Thoracic aorta (tissue), 2 donors: ENCODE data around the gene SGCD. TPM values are rescaled to one million over a fixed set of nuclear protein-coding genes. Genes with fewer than 3 reads are reported as not detected.

Experiments used
- ATAC-seq: fragments of 150-250 bp; one replicate; pipeline ENCODE4 v1.8.0; 2017; ENCODE audit warnings: low read depth; ENCODE audit not compliant: insufficient number of reproducible peaks, low FRiP score
- DNase-seq: peaks from one replicate; pipeline ENCODE4 v3.0.0-alpha.2; 2020; ENCODE audit warnings: low spot score
- H3K27ac ChIP-seq, 2 donors: fragments of 200-600 bp; sonication (generic); 1 replicate in 1 of 2; 2 replicates in 1 of 2; pipeline ENCODE4 v1.5.1; 2016; ENCODE audit warnings: mild to moderate bottlenecking in 2 of 2, moderate library complexity in 2 of 2
- H3K27me3 ChIP-seq: fragments of 200-600 bp; sonication (generic); replicated peaks from 2 replicates; pipeline ENCODE4 v1.6.0; 2016; ENCODE audit warnings: mild to moderate bottlenecking; ENCODE audit not compliant: insufficient read depth
- H3K36me3 ChIP-seq: fragments of 200-600 bp; sonication (generic); one replicate; pipeline ENCODE4 v1.5.1; 2016
- H3K4me1 ChIP-seq, 2 donors: fragments of 200-600 bp; sonication (generic); 1 replicate in 1 of 2; 2 replicates in 1 of 2; pipeline versions ENCODE4 v1.5.1 to v1.6.0; 2016; ENCODE audit warnings: low read depth in 2 of 2, mild to moderate bottlenecking in 1 of 2; ENCODE audit not compliant: control insufficient read depth in 1 of 2
- H3K4me3 ChIP-seq: fragments of 200-600 bp; sonication (generic); 2 replicates; pipeline ENCODE4 v1.5.1; 2016; ENCODE audit warnings: mild to moderate bottlenecking
- H3K9me3 ChIP-seq: fragments of 200-600 bp; sonication (generic); 2 replicates; pipeline ENCODE4 v1.5.1; 2016
- total RNA-seq, 2 donors: library from RNA; depleted of rRNA; stranded (reverse); fragments of >200 nt; gene quantifications; one replicate each; pipeline versions ENCODE4 v1.1.0 to v1.2.3, GENCODE V29; 2016
- TF ChIP-seq, protein P1 (sequence below): fragments of 200-600 bp; sonication (generic); IDR thresholded peaks from one replicate; pipeline ENCODE4 v1.5.1; 2019; ENCODE audit warnings: antibody characterized with exemption

Gene SGCD
- total RNA-seq, 2 donors from 2014 or later = 20.4 to 40.3 TPM

DNA sequence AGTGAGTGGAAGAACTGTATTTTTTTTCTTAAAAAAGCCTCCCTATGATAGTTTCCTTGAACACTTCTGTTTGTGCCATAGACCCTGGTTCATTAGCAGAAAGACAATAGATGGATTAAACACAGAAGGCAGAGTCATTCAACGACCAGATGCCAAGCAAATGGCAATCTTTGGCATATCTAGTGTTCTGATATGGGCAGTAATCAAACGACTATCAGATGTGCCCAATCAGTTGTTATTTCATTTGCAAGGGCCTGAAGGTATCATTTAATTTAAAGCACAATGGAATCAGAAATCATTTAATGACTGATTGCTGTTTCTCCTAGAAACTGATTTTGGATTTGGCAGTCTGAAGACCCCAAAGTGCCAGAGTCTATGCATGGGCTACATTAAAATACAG lies 61.3 kb downstream of the SGCD start:
- no peaks in the 10 kb centered on the region for H3K27me3 ChIP-seq
- DNase-seq = no peak
- no peaks in the 10 kb centered on the region for H3K36me3 ChIP-seq
- no peaks in the 10 kb centered on the region for H3K9me3 ChIP-seq
- peaks cover 0 to 4% of the 10 kb centered on the region in 2 donors for H3K4me1 ChIP-seq
- H3K4me3 ChIP-seq = no peak overlapping the region
- TF ChIP-seq, protein P1, sequence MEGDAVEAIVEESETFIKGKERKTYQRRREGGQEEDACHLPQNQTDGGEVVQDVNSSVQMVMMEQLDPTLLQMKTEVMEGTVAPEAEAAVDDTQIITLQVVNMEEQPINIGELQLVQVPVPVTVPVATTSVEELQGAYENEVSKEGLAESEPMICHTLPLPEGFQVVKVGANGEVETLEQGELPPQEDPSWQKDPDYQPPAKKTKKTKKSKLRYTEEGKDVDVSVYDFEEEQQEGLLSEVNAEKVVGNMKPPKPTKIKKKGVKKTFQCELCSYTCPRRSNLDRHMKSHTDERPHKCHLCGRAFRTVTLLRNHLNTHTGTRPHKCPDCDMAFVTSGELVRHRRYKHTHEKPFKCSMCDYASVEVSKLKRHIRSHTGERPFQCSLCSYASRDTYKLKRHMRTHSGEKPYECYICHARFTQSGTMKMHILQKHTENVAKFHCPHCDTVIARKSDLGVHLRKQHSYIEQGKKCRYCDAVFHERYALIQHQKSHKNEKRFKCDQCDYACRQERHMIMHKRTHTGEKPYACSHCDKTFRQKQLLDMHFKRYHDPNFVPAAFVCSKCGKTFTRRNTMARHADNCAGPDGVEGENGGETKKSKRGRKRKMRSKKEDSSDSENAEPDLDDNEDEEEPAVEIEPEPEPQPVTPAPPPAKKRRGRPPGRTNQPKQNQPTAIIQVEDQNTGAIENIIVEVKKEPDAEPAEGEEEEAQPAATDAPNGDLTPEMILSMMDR = no peak
- no peak overlapping the region for H3K27ac ChIP-seq
- no peak for ATAC-seq

DNA sequence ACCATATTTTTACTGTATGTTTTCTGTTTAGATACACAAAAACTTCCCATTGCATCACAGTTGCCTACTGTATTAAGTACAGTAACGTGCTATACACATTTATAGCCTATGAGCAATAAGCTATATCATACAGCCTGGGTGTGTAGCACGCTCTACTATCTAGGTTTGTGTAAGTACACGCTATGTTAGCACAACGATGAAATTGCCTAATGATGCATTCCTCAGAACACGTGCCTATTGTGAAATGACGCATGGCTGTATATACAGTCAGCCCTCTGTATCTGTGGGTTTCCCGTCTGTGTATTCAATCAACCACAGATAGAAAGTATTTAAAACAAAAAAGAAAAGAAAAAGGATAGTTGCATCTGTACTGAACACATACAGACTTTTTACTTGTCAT lies 64.2 kb downstream of the SGCD start:
- H3K27ac ChIP-seq = no peak overlapping the region
- no peaks in the 10 kb centered on the region for H3K27me3 ChIP-seq
- no peaks in the 10 kb centered on the region for H3K9me3 ChIP-seq
- ATAC-seq (no peak), DNase-seq (no peak)
- H3K36me3 ChIP-seq = no peaks in the 10 kb centered on the region
- H3K4me1 ChIP-seq = peaks cover 10 to 14% of the 10 kb centered on the region in 2 donors
- H3K4me3 ChIP-seq = no peak overlapping the region
- TF ChIP-seq, protein P1 = no peak

DNA sequence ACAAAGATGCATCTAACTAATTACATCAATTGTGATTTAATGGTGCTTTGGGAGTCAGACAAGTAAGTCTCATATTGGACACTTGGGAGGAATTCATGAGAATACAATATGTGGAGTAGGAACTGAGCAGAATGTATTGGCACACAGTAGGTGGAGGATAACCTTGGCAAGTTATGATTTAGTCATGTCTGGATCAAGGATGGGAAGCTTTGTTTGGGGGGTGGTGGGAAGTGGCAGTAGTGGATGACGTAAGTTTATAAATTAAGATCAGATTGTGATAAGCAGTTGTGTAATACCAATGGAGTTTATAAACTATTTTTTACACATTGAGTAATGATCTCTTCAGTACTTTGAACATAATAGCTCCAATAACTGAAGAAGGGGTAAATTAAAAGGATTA lies 67.0 kb downstream of the SGCD start:
- no peak overlapping the region for H3K4me3 ChIP-seq
- DNase-seq (no peak), ATAC-seq (no peak)
- H3K9me3 ChIP-seq = no peaks in the 10 kb centered on the region
- no peak overlapping the region for H3K27ac ChIP-seq
- H3K4me1 ChIP-seq = peaks cover 16 to 23% of the 10 kb centered on the region in 2 donors
- H3K36me3 ChIP-seq = no peaks in the 10 kb centered on the region
- no peaks in the 10 kb centered on the region for H3K27me3 ChIP-seq
- TF ChIP-seq, protein P1 = no peak

DNA sequence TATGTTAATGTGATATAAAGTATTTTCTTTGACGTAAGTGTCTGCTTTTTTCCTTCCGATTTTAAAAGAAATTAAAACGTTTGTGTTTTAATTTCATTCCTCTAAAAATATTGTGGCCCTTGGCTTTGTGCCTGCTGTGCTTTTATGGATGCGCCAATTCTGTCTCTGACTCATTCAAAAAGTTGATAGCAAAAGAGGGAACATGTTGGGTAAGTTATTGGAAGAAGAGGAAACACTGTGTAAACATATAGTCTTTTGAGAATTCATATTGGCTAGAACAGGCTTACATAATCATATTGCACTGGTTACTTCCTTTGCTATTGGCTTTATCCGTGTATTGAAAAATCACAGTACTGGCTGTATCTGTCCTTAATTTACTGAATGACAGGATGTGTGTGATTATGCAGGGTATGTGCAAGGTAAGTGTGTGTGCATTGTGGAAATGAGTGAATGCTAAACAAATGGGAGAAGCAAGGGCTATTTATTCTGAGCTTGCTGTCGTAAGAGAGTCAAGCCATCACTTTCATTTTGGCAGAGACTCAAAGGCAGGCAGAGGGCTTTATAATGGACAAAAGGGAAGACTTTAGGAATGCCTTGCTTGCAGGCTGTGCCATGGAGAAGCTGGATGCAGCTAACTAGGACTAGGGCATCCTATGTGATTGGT lies 67.8 kb downstream of the SGCD start:
- Histone ChIP-seq H3K4me3 (no peak overlapping the region), H3K36me3 (no peaks in the 10 kb centered on the region), H3K27me3 (no peaks in the 10 kb centered on the region), H3K9me3 (no peaks in the 10 kb centered on the region), H3K4me1 (peaks cover 16 to 23% of the 10 kb centered on the region in 2 donors), H3K27ac (no peak overlapping the region)
- TF ChIP-seq, protein P1 = no peak
- DNase-seq = no peak
- no peak for ATAC-seq

DNA sequence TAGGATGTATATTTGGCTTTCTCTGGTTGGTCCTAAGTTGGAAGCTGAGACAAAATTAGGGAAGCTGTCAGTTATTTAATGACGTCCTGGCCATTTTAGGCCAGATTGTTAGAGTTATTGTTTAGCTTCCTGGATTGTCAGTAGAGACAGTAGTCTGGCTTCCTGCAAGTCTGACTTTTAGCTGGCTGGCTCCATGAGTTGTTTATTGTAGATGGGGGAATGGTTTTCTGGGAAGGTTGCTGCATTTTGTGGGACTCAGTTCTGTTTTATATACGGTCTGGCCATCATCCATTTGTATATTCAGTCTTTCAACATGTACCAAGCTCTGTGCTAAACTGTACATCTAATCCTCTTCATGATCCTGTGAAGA lies 68.3 kb downstream of the SGCD start:
- ATAC-seq (no peak), DNase-seq (no peak)
- Histone ChIP-seq H3K27ac (no peak overlapping the region), H3K27me3 (no peaks in the 10 kb centered on the region), H3K4me1 (peaks cover 16 to 23% of the 10 kb centered on the region in 2 donors), H3K4me3 (no peak overlapping the region), H3K9me3 (no peaks in the 10 kb centered on the region), H3K36me3 (no peaks in the 10 kb centered on the region)
- TF ChIP-seq, protein P1 = no peak
